ENCODE results near the gene SRM. TPM values are rescaled to one million over a fixed set of nuclear protein-coding genes. Genes with fewer than 3 reads are reported as not detected.
"Not testable (repeated sequence)": the region's sequence is repeated elsewhere in the genome, so short reads cannot be mapped to it uniquely, and the experiment has no call there.

SRM gene
- polyA plus RNA-seq, 1 donor from 2014 or later: 22.9 TPM

DNA sequence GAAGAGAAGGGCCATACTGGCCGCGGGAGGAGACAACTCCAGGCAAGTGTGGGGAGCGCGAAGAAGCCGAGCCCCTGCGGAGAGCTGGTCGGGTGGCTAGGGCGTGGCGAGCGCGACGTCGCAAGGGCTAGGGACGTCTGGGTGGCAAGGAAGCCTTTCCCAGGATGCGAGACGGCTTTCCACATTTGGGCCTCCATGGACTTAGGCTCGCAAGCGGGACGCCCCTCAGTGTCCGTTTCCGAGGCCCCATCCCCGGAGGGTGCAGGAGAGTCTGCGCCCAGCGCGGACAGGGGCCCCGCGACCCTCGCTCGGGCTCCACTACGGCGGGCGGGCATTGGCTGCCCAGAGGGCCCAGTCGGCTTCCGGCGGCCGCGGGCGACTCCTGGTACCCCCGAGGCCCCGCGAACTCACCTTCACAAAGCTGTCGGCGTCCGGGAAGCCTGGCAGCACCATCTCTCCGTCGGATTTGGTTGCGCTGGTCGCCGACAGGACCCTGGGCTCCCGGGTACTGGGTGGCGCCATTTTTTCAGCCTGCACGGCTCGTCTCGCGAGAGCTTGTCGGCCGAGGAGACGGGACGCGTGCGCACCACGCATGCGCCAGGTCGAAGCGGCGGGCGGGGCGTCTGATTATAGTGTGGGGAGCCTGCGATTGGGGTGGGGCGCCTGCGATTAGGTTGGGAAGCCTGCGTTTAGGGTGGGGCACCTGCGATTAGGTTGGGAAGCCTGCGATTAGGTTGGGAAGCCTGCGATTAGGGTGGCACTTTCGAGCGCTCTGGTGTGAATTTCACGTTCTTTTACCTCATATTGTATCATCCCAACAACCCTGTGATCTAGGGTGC is 39.7 kb upstream of the SRM start, which contains the start of gene EXOSC10:
Gene EXOSC10 (minus strand): TSS at position 560 of the 839 bp plus-strand sequence. CDS start 38 bp downstream, at position 522.
- Histone ChIP-seq H3K36me3 (ENCODE audit: insufficient read depth, low read length) (no peaks in the 10 kb centered on the region), H3K79me2 (replicated peaks; ENCODE audit: insufficient read depth, low read length) (peaks cover 19% of the 10 kb centered on the region), H4K20me1 (ENCODE audit: insufficient read depth) (no peaks in the 10 kb centered on the region), H3K4me3 (ENCODE audit: low read length) (peak within 1 kb of the TSS; percentile 96), H3K27ac (ENCODE audit: low read length) (peak within 1 kb of the TSS; percentile 75), H3K9me3 (ENCODE audit: low read length) (no peaks in the 10 kb centered on the region), H3K9ac (ENCODE audit: low read length) (peak within 1 kb of the TSS; percentile 91), H3K9me2 (ENCODE audit: insufficient read depth, low read length) (no peaks in the 10 kb centered on the region), H3K27me3 (ENCODE audit: insufficient read depth, low read depth, low read length) (no peaks in the 10 kb centered on the region), H3F3A (ENCODE audit: insufficient read depth, low read length, poor library complexity, severe bottlenecking) (no peaks in the 10 kb centered on the region), H3K4me2 (ENCODE audit: low read length) (peak within 1 kb of the TSS; percentile 92), H2AFZ (ENCODE audit: low read depth, low read length) (peak within 1 kb of the TSS; percentile 90)
- peak; percentile 17 for TF ChIP-seq SMC3 (conservative IDR thresholded peaks at IDR 0.05; ENCODE audit: poor library complexity)
- TF ChIP-seq EZH2 (IDR thresholded peaks at IDR 0.05; ENCODE audit: borderline replicate concordance, insufficient read depth, low read length, poor library complexity, severe bottlenecking): no peak
- peak; percentile 11 for TF ChIP-seq TAF1 (IDR thresholded peaks at IDR 0.05; ENCODE audit: low read depth)
- peak; percentile 86 for TF ChIP-seq MXI1 (conservative IDR thresholded peaks at IDR 0.05; ENCODE audit: poor library complexity, severe bottlenecking)
- no peak for TF ChIP-seq CTCF (IDR thresholded peaks at IDR 0.05; ENCODE audit: poor library complexity, severe bottlenecking)
- peak; percentile 85 for TF ChIP-seq POLR2AphosphoS5 (IDR thresholded peaks at IDR 0.05)
- peak; percentile 94 for TF ChIP-seq REST (IDR thresholded peaks at IDR 0.05; ENCODE audit: borderline replicate concordance)
- TF ChIP-seq RAD21 (conservative IDR thresholded peaks at IDR 0.05): peak; percentile 10

- Histone ChIP-seq H3K36me3 (ENCODE audit: insufficient read depth, low read length) (no peaks in the 10 kb centered on the region), H3K27me3 (ENCODE audit: insufficient read depth, low read depth, low read length) (no peaks in the 10 kb centered on the region), H3K79me2 (replicated peaks; ENCODE audit: insufficient read depth, low read length) (peaks cover 19% of the 10 kb centered on the region), H2AFZ (ENCODE audit: low read depth, low read length) (peak overlapping the region; percentile 90), H3K9me2 (ENCODE audit: insufficient read depth, low read length) (no peaks in the 10 kb centered on the region), H3K4me3 (ENCODE audit: low read length) (peak overlapping the region; percentile 96), H3K27ac (ENCODE audit: low read length) (peak overlapping the region; percentile 75), H4K20me1 (ENCODE audit: insufficient read depth) (no peaks in the 10 kb centered on the region), H3F3A (ENCODE audit: insufficient read depth, low read length, poor library complexity, severe bottlenecking) (no peaks in the 10 kb centered on the region), H3K9ac (ENCODE audit: low read length) (peak overlapping the region; percentile 91), H3K9me3 (ENCODE audit: low read length) (no peaks in the 10 kb centered on the region), H3K4me2 (ENCODE audit: low read length) (peak overlapping the region; percentile 92)
- TF ChIP-seq REST (IDR thresholded peaks at IDR 0.05; ENCODE audit: borderline replicate concordance) (no peak), MXI1 (conservative IDR thresholded peaks at IDR 0.05; ENCODE audit: poor library complexity, severe bottlenecking) (no peak), POLR2AphosphoS5 (IDR thresholded peaks at IDR 0.05) (no peak), TAF1 (IDR thresholded peaks at IDR 0.05; ENCODE audit: low read depth) (no peak)
Observed at GRCh38 chr1:11098931-11099309, 39.1 kb upstream of the SRM start.

DNA sequence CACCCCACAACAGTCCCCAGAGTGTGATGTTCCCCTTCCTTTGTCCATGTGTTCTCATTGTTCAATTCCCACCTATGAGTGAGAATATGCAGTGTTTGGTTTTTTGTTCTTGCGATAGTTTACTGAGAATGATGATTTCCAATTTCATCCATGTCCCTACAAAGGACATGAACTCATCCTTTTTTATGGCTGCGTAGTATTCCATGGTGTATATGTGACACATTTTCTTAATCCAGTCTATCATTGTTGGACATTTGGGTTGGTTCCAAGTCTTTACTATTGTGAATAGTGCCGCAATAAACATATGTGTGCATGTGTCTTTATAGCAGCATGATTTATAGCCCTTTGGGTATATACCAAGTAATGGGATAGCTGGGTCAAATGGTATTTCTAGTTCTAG is 24.0 kb upstream of the SRM start:
- H3K4me3 ChIP-seq (ENCODE audit: low read length); H3K4me2 ChIP-seq (ENCODE audit: low read length); H3K9me2 ChIP-seq (ENCODE audit: insufficient read depth, low read length); H3K36me3 ChIP-seq (ENCODE audit: insufficient read depth, low read length); H3K27me3 ChIP-seq (ENCODE audit: insufficient read depth, low read depth, low read length); H4K20me1 ChIP-seq (ENCODE audit: insufficient read depth); H3F3A ChIP-seq (ENCODE audit: insufficient read depth, low read length, poor library complexity, severe bottlenecking); H2AFZ ChIP-seq (ENCODE audit: low read depth, low read length); H3K79me2 ChIP-seq (replicated peaks; ENCODE audit: insufficient read depth, low read length); H3K9ac ChIP-seq (ENCODE audit: low read length); H3K9me3 ChIP-seq (ENCODE audit: low read length); H3K27ac ChIP-seq (ENCODE audit: low read length): not testable (repeated sequence)

Data from neural cell (in vitro differentiated cells).